ENCODE data around the gene NUDT14.

Gene NUDT14

DNA sequence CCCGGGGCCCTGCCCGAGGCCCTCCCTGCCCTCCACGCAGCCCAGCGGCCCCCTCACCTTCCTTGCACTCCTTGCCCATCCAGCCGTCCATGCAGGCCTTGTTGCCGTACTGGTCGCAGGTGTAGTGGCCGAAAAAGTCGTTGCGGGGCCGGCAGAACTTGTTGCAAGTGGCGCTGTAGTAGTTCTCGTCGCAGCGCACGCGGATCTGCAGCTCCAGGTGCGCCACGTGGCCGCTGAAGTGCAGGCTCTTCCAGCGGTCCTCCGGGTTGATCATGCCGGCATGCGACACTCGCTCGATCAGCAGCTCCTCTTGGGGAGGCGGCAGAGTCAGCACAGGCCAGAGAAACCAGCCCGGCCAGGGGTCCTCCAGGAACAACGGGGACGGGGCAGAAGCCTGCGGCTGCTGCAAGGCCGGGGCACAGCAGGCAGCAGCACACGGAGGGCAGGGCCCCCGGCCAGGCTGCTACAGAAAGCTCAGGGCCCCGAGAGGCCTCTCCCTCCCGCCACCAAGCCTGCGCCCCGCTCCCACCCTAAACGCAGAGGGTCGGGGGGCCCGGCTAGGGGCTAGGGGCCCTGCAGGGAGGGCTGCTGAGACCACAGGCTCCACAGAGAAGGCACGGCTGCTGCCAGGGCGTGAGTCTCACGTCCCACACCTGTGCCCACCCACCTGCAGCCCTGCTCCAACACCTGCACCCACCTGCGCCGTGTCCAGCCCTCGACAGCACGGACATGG lies 25.3 kb downstream of the NUDT14 start:
- DNase-seq = no peak

DNA sequence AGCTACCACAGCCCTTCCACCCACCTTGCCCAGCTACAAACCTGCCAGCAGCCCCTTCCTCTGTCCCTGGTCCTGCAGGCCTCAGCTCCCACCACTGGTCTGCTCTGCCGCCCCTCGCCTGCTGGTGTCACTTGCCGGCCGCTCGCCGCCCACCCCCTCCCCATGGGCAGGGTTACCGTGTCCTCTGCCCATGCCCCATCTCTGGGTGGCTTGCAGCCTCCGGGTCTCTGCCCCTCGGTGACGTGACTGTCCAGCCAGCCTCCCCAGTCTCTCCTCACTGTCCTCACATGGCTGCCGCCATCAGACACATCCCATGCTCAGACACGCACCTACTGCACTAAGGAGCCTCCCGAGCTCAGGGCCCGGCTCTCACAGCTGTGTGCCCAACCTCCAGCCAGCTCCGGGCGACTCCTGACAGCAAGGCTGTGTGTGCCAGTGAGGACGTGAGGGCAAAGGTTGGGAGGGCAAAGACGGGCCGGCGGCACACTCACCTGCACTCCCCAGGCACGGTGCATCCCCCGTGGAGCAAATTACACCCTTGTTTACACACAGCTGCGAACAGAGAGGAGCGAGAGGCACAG lies 26.0 kb downstream of the NUDT14 start:
- DNase-seq = no peak

DNA sequence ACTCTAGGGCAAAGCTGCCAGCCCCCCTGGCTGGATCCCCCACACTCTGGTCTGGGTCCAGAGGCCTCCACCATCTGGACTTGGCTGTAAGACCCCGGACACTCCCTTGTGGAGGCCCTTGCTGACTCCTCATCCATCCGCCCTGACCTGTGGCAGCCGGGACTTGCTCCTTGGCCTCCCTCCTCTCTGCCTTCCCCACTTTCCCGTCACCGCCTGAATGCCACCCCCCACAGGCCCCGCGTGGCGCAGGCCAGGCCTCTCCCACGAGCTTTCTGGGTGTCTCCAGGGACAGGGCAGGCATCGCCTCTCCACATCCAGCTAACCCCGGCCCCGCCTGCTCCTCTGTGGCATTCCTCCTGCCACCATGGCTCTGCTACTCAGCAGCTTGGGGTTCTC lies 26.6 kb downstream of the NUDT14 start:
- no peak for DNase-seq

DNA sequence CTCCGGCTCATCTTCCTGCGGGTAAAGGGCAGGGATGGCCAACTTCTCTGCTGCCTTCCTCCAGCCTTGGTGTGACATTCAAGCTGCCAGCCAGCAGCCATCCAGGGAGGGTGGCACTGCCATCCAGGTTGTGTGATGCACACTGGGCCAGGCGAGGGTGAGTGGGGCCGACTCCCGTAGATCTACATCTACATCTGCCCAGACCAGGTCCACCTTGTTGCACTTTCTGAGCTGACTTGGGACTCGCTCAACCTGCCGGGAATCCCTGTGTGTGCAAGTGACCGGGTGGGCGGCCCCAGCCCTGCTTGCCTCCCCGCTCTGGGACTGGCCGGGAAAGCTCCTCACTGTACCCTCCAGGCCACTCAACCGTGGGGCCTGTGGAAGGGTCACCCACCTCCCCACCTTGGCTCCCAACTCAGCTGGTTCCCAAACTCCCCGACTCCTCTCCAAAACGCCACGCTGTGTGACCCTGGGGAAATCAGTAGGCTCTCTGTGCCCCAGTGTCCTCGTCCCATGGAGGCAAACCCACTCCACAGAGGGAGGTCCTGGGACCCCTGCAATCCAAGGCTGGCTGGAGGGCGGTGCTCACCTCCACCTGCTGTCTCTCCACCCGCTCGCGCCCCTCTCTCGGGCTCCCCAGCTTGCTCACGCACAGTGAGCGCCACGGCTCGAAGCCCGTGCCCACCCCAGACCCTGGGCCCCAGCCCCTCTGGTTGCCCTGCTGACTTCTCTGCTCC lies 27.2 kb downstream of the NUDT14 start:
- DNase-seq = no peak

DNA sequence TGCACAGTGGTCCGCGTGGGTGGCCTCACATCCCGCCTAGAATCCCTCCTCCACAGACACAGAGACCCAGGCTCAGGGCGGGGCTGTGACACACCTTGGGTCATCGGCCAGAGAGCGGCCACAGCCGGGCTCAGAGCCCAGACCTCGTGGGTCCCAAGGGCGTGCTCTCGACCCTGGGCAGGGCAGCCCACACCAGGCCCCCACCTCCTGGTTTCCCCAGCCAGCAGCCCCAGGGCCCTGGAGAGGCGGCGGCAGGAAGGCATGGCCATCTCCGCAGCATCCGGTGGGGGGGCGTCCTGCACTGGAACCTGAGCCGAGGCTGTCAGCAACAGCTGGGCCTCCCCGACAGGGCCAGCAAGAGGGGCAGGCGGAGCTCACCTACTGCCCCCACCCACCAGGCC lies 27.8 kb downstream of the NUDT14 start:
- no peak for DNase-seq

DNA sequence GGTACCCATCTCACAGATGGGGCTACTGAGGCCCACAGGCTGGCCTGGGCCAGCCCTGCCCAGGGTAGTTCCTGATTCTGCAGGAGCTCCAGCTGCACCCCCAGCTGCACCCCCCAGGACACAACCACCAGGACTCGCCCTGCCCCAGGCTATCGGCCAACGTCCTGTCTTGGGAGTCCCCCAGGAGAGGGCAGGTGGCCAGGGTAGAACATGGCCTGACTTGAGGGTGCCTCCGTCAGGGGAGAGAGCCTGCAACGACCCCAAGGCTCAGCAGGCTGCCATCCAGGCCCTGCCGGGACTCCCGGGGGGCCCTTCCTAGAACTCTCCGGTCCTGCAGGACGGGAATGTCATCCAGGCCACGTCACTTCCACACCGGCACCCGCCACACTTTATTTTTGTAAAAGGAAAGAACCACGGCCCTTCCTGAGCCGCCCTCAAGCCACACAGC lies 28.3 kb downstream of the NUDT14 start:
- no peak for DNase-seq

DNA sequence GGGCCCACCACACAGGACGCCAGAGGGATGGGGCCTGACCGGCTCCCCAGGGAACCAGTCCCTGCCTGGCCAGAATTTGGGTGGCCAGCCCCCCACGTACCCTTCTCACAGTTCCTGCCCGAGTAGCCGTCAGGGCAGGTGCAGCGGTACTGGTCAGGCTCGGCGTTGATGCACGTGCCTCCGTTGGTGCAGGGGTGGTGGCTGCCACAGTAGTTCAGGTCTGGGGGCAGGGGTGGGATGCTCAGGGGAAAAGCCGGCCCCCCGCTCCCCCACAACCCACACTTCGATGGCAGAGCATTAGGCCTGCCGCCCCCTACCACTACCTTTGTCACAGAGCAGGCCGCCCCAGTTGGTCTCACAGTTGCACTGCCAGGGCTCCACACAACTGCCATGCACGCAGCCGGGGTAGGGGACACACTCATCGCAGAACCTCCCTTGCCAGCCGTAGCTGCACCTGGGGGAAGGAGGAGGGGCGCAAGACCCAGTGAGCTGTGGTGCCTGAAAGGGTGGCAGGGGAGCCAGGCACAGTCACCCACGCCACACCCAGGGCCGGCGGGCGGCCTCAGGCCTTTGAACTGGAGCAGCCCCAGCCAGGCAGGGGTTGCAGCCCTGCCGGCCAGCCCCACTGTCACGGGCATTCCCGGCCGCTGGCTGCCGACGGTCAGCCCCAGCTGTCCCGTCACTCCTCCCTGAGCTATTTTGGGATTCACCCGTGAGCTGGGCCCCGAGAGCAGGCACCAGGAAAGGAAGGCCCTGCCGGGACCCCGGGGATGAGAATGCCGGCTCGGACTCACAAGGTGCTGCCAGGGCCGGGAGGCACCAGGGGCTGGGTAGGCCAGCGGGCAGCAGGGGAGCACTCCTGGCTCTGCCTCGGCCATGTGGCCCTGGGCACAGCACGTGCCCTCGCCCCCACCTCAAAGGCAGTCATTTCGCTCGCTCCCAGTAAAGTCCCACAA lies 29.0 kb downstream of the NUDT14 start:
- no peak for DNase-seq

DNA sequence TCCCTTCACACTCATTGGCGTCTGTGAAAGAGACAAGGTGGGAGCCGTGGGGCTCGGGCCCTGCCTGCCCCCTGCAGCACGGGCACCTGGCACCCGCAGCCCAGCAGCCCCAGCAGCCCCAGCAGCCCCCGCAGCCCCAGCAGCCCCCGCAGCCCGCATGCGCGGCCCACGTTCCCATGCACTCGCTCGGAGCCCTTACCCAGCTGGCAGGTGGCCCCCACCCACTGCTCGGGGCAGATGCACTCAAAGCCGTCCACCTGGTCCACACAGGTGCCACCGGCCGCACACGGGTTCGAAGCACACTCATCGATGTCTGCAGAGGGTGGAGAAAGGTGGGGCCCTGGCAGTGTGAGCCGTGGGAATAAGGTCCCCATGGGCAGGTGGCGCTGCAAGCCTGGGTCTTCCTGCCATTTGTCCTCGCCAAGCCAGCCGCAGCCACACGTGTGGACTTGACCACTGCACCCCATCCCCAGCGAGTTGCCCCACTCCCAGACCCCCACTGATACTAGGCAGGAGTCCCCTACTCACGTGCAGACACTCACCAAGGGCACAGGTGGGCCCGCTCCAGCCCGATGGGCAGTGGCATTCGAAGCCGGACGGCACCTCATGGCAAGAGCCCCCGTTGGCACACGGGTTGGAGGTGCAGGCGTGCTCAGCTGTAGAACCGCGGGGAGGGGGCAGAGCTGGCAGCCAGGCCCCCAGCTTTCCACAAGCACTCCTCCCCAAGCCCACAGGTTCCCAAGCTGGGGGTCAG lies 29.9 kb downstream of the NUDT14 start:
- DNase-seq = no peak

DNA sequence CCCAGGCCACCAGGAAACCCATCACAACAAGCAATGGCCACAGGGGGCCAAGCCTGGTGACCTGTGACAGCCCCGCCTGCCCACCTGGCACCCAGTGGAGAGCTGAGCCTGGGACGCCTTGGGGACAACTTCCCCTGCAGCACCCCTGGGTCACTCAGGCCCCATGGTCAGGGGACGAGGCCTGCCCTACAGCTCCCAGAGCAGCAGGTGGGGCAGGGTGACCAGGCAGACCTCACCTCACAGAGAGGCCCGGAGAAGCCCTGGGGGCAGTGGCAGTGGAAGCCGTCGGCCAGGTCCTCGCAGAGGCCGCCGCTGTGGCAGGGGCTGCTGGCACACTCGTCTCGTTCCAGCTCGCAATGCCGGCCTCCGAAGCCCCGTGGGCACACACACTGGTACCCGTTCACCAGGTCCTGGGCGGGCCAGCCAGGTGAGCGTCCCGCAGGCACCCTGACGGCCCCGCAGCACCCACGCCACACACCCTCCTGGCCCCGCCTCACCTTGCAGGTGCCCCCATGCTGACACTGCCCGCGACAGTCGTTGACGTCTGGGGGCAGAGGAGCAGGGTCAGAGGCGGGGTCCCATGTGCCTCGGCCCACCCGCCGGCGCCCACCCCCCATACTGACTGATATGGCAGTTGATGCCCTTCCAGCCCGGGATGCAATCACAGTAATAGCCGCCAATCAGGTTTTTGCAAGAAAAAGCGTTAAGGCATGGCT lies 30.6 kb downstream of the NUDT14 start:
- DNase-seq = no peak

DNA sequence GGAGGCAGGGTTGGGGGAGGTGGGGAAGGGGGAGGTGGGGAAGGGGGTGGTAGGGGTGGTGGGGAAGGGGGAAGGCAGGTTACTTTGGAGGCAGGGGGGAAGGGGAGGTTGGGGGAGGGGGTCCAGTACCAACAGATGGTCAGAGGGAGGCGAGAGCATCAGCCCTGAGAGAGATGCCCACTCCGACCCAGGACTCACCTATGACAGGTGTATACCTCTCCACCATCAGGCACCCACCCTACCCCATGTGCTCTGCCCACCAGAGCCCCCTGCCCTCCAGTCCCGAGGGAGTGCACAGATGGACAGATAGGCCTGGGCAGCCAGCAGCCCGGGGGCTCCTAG lies 31.1 kb downstream of the NUDT14 start:
- DNase-seq = no peak

DNA sequence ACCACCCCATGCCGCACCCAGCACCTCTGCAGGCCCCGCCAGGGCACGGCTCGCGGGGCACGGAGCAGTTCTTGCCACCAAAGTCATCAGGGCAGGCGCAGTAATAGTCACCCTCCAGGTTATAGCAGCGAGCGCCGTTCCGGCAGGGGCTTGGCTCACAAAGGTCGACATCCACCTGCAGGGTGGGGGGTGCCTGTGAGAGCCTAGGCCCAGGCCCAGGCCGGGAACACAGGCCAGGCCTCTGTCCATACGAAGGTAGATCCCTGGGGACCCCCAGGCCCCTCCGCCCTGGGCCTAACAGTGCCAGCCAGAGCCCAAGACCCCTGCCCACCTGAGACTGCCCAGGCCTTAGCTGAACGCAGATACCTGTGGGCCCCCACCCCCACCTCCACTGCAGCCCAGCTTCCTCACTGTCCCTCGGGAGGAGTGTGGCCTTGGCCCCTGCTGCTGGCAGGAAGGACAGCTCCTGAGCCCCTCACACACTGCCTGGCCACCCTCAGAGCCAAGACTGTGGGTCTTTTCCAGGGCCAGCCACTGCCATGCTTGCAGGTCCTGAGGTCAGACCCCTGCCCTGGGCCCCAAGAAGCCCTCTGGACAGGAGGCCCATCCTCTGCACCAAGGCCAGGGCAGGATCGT lies 31.8 kb downstream of the NUDT14 start:
- no peak for DNase-seq

DNA sequence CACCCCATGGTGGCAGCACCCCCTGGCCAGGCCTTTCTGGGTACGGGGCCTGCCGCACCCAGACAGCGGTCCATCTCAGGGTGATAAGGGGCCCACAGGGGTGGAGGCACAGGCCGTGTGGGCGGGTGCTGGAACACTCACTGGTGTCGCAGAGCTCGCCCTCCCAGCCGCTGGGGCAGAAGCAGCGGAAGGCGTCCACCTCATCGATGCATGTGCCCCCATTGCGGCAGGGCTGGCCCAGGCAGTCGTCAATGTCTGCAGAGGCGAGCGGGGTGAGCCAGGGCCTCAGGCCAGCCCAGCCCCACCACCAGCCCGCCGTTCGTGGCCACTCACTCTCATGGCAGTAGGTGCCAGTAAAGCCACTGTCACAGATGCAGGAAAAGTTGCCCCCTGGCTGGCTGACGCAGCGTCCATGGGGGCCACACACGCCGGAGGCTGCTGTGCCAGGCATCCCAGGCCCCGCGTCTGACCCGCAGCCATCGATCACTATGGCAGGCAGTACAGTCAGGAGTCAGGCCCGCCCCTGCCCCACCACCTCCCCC lies 32.4 kb downstream of the NUDT14 start:
- no peak for DNase-seq

DNA sequence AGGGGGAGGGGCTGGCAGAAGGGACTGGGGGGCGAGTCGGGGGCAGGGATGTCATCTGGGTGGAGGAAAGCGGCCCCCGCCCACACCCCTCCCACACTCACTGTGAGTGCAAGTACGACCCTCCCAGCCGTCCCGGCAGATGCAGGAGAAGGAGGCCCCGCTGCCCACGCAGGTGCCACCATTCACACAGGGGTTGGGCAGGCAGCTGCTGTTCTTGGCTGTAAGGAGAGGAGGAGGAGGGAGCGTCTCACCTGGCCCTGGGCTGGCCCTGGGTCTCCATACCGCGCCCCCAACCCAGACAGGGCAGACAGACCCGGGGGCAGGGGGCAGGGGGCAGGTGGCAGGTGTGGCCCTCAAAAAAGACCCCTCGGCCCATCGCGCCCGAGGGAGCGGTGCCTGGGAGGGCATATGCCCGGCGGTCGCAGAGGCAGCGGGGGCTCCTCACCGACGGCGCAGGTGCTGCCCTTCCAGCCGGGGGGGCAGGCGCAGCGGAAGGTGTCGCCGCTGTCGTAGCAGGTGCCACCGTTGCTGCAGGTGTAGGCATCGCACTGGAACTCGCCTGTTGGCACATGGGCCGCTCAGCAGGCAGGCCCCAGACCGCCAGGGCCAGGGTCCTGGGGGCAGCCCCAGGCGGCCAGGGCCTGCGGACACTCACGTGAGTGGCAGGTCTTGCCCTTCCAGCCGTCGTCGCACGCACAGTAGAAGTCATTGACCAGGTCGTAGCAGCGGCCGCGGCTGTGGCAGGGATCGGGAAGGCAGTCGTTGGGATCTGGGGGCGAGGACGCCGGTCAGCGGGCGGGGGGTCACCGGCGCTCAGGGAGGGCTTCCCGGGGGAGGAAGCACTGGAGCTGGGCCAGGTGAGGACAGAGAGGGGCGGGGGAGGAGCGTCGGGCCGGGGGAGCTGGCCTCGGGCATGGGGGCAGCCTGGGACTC lies 33.2 kb downstream of the NUDT14 start:
- DNase-seq = no peak

DNA sequence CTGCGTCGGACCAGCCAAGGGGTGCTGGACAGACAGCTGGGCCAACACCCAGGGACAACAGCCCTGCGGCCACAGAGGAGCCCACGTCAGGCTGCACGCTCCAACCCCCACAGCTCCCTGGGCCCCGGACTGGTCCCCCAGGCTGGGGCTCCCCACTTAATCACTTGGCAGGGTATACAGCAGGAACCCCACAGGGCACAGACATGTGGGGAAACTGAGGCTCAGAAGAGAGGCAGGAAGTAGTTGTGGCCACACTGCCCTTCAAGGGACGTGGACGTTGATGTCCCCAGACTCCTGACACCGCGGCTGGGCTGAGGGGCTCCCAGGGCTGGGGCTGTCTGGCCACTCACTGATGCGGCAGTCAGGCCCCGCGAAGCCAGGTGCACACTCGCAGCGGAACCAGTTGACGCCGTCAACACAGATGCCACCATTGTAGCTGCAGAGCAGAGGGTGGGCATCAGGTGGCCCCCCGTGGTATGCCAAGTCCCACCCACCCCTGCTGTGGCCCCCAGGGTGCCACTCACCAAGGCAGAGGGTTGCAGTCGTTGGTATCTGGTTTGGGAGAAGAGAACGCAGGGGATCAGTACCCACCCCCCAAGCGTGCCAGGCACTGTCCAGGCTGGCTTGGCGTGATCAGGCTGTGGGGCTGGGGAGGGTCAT lies 34.0 kb downstream of the NUDT14 start:
- no peak for DNase-seq

DNA sequence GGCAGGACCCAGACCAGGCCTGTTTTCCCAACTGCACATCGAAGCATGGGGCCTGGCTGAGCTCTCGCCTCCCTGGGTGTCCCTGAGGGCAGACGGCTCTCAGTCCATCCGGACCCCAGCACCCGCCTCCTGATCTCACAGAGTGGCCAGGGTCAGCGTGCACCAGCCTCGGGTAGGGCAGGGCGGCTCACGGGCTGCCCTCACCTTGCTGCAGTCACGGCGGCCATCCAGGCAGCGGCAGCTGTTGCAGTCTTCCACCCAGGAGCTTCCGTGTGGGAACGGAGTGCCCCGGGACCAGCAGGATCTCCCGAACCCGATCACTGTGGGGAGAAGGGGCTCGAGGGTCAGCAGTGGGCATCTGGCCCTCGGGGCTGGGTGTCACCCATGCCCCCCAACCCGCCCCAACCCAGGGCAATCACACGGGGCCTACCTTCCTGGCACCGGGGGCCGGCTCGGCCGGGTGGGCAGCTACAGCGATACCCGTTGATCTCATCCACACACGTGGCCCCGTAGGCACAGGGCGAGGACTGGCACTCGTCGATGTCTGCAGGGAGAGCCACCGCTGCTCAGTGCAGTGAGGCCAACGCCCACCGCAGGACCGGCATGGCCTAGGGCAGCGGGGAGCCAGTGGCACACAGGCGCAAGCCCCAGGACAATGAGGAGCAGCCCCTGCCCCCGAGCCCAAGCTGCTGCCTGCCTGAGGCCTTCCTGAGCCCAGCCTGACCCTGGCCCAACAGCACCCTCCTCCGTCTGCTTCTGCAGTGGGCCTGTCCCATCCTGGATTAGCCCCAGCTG lies 34.7 kb downstream of the NUDT14 start:
- no peak for DNase-seq

DNA sequence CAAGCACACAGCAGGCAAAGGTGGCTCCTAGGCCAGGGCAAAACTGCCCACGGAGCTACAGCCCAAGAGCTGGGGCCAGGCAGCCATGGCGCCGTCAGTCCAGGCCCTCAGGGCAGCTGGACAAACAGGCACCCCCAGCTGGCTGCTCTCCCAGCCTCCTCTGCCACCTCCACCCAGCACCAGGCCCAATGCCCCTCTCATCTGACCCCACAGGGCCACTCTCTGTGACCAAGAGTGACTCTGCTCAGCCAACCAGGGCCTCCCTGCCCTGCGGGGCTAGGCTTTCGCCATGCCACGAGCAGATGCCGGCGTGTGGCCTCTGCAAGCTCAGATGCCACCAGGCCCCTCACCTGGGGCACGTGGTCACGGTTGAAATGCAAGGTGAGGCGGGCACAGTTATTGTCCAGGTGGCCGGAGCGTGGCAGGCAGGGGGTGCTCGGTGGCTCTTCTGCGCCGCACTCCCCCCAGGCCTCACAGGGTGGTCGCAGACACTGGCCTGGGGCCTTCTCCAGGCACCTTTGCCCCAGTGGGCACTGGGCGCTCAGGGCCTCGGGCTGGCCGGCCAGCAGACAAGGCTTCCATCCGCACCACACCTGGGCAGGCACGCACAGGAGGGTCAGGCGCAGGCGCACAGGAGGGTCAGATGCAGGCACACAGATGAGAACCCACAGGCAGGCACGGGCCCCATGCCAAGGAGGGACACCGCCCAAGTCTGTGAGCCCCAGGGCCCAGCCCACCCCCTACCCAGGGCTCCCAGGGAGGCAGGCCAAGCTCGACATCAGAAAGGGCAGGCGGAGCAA lies 35.5 kb downstream of the NUDT14 start:
- DNase-seq = no peak

DNA sequence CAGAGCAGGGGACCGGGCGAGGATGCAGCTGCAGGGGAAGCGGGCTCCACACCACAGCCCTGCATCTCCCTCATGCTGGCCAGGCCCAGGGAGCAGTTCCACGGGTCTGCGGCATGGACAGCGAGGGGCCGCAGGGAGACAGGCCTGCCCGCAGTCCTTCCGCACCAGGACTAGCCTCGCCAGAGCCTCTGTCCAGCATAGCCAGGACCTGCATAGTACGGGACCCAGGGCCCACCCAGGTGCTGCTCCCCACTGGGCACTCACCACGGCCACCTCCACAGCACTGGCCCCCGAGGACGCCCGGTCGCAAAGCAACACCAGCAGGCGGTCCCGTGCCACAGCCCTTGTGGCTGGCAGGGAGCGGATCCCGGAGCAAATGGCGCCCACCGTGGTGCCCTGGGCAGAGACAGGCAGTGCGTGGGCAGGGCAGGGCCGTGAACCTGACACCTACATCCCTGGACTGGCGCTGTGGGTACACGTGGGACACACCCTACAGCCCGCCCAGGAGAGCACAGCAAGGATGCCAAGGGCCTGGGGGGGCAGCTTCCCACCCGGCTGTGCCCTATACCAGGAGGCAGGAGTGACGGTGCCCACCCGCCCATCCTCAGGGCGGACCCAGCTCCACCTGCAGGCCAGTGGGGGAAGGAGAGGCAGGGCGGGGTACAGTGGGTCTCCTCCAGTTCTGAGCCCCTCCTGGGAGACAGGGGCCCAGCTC lies 36.3 kb downstream of the NUDT14 start:
- no peak for DNase-seq

All from NCI-H226 (cell line).